GM10266 (cell line): Measurements from ENCODE around the gene TMC6.

ENCODE experiments used
- DNase-seq: peaks from one replicate; pipeline ENCODE4 v3.0.0; 2012; ENCODE audit errors: extremely low spot score
- TF ChIP-seq, protein P1 (sequence below): IDR thresholded peaks from 2 replicates; pipeline ENCODE4 v1.5.1; 2012; ENCODE audit warnings: mild to moderate bottlenecking, low read depth; ENCODE audit not compliant: control insufficient read depth, insufficient read depth; ENCODE audit errors: missing control alignments

TMC6 gene

DNA sequence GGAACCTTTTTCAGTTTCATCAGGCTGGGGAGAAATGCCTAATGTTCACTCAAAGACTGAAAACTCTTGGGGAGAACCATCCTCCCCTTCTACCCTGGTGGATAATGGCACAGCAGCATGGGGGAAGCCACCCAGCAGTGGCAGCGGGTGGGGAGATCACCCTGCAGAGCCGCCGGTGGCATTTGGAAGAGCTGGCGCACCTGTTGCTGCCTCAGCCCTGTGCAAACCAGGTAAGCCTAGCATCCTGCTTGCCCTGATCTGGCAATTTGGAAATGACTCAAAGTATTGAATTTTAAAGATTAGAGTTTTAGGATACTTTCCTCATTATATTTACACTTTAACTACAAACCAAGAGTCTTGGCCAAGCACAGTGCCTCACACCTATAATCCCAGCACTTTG, 63.8 kb downstream of the TMC6 start:
- DNase-seq: no peak
- TF ChIP-seq, protein P1, sequence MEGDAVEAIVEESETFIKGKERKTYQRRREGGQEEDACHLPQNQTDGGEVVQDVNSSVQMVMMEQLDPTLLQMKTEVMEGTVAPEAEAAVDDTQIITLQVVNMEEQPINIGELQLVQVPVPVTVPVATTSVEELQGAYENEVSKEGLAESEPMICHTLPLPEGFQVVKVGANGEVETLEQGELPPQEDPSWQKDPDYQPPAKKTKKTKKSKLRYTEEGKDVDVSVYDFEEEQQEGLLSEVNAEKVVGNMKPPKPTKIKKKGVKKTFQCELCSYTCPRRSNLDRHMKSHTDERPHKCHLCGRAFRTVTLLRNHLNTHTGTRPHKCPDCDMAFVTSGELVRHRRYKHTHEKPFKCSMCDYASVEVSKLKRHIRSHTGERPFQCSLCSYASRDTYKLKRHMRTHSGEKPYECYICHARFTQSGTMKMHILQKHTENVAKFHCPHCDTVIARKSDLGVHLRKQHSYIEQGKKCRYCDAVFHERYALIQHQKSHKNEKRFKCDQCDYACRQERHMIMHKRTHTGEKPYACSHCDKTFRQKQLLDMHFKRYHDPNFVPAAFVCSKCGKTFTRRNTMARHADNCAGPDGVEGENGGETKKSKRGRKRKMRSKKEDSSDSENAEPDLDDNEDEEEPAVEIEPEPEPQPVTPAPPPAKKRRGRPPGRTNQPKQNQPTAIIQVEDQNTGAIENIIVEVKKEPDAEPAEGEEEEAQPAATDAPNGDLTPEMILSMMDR: no peak

DNA sequence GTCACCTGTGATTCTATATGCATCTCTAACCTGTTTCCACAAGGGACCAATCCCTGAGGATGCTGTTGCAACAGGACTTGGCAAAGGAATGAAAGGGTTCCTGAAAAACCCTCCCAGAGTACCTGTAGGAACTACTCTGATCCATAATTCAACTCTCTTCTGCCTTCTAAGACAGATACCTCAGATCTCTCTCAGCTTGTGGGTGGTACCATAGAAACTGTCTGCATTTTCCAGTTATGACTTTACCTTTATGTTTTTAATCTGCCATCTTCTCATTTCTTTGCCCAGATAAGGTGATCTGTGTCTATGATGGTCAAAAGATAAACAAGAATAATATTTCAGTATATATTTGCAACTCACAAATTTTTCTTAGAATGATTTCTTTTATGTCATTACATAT, 65.1 kb downstream of the TMC6 start:
- DNase-seq: no peak
- TF ChIP-seq, protein P1: no peak

DNA sequence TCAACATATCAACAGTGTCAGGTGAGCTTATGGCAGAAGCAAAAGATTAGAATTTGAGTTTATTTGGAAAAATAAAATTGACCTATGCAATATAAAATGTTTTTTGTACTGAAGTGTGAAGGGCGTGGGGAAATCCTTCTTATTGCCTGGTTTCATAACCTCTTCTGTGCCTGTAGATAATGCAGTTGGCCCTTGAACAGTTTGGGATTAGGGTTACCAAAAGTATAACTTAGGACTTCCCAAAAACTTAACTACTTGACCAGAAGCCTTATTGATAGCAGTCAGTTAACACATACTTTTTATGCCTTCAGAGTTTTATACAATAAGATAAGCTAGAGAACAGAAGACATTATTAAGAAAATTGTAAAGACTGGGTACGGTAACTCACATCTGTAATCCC, 66.0 kb downstream of the TMC6 start:
- DNase-seq: no peak
- TF ChIP-seq, protein P1: no peak
